ENCODE measurements around the gene EEF2K. TPM values are rescaled to one million over a fixed set of nuclear protein-coding genes. Genes with fewer than 3 reads are reported as not detected.

Gene EEF2K
- total RNA-seq, 1 experiment from 2014 or later, result 31.0 TPM

- TF ChIP-seq CTCF (IDR thresholded peaks at IDR 0.05 in 2 of 3, conservative IDR thresholded peaks at IDR 0.05 in 1 of 3; ENCODE audit: borderline replicate concordance in 1 of 3, insufficient read depth in 1 of 3, low read depth in 2 of 3, low read length in 2 of 3) (no peak), EGR1 (IDR thresholded peaks at IDR 0.05; ENCODE audit: low read depth) (no peak), ZNF274 (IDR thresholded peaks at IDR 0.05; ENCODE audit: low read depth, low read length) (no peak), SIN3A (IDR thresholded peaks at IDR 0.05; ENCODE audit: low read depth) (no peak)
These were observed 64.4 kb downstream of the EEF2K start (continued) for GRCh38 chr16:22270525-22270924.

DNA sequence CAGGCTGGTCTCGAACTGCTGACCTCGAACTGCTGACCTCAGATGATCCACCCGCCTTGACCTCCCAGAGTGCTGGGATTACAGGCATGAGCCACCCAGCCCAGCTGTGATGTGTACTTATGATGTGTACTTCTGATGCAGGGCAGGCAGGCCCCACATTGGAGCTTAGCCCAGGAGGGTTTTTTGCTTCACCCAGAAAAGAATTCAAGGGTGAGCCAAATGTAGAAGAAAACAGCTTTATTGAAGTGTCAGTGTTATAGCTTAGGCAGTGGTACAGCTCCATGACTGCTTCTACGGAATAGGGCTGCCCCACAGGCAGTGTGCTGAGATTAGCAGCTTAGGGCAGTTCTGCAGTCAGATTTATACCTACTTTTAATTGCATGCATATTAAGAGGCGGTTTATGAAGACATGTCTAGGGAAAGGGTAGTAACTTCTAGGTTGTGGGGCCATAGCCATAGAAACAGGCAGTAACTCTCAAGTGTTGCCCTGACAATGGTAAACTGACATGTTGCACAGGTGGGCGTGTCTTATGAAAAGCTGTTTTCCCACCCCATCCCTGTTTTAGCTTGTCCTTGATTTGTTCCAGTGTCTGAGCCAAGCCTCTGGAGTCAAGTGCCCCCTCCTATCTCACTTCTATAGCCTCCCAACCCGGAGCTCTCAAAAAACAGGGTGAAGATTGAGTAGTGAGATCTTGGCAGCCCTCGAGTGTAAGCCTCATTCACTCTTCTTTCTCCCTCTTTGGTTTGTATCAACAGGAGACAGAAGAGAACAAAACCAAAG, 67.0 kb downstream of the EEF2K start:
- ChIA-PET CTCF (no interaction called here), RAD21 (ENCODE audit: low non-redundant PET in 1 of 2, low total read pairs in 2 of 2, uncharacterized antibody in 2 of 2, unreplicated experiment in 2 of 2) (no interaction called here)

More for the DNA sequence above, 67.0 kb downstream of the EEF2K start:
- H3K4me2 ChIP-seq (ENCODE audit: low read length), result no peak overlapping the region
- DNase-seq (ENCODE audit: low read depth, low spot score) (no peak), ATAC-seq (no peak)
- peaks cover 5 to 19% of the 10 kb centered on the region in 2 experiments; a peak in 3 of 4 replicates for H3K36me3 ChIP-seq (ENCODE audit: control insufficient read depth in 1 of 2, insufficient read depth in 2 of 2, low read length in 2 of 2)
- H2AFZ ChIP-seq (ENCODE audit: low read depth, low read length, poor library complexity, severe bottlenecking), result no peak overlapping the region
- H3K27me3 ChIP-seq (ENCODE audit: insufficient read depth, low read length), result no peaks in the 10 kb centered on the region
- H3K4me3 ChIP-seq (replicated peaks in 1 of 2; ENCODE audit: low read depth in 1 of 2, low read length in 2 of 2), result no peak overlapping the region
- intact Hi-C loops (cut with micrococcal nuclease), result no loop called here
- TF ChIP-seq, protein P1, sequence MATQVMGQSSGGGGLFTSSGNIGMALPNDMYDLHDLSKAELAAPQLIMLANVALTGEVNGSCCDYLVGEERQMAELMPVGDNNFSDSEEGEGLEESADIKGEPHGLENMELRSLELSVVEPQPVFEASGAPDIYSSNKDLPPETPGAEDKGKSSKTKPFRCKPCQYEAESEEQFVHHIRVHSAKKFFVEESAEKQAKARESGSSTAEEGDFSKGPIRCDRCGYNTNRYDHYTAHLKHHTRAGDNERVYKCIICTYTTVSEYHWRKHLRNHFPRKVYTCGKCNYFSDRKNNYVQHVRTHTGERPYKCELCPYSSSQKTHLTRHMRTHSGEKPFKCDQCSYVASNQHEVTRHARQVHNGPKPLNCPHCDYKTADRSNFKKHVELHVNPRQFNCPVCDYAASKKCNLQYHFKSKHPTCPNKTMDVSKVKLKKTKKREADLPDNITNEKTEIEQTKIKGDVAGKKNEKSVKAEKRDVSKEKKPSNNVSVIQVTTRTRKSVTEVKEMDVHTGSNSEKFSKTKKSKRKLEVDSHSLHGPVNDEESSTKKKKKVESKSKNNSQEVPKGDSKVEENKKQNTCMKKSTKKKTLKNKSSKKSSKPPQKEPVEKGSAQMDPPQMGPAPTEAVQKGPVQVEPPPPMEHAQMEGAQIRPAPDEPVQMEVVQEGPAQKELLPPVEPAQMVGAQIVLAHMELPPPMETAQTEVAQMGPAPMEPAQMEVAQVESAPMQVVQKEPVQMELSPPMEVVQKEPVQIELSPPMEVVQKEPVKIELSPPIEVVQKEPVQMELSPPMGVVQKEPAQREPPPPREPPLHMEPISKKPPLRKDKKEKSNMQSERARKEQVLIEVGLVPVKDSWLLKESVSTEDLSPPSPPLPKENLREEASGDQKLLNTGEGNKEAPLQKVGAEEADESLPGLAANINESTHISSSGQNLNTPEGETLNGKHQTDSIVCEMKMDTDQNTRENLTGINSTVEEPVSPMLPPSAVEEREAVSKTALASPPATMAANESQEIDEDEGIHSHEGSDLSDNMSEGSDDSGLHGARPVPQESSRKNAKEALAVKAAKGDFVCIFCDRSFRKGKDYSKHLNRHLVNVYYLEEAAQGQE (IDR thresholded peaks at IDR 0.05; ENCODE audit: low read depth), result no peak
- TF ChIP-seq ELF1 (IDR thresholded peaks at IDR 0.05; ENCODE audit: borderline replicate concordance, low read depth), result no peak
- TF ChIP-seq EZH2phosphoT487 (IDR thresholded peaks at IDR 0.05; ENCODE audit: borderline replicate concordance), result no peak
- TF ChIP-seq SP1 (IDR thresholded peaks at IDR 0.05; ENCODE audit: low read depth), result no peak
- TF ChIP-seq ATF3 (IDR thresholded peaks at IDR 0.05), result no peak
- no peak for TF ChIP-seq ZBTB33 (IDR thresholded peaks at IDR 0.05; ENCODE audit: extremely low read depth, insufficient replicate concordance, low read length)
- TF ChIP-seq JUND (IDR thresholded peaks at IDR 0.05), result no peak
- TF ChIP-seq ZFX (IDR thresholded peaks at IDR 0.05), result no peak
- TF ChIP-seq SIN3A (IDR thresholded peaks at IDR 0.05; ENCODE audit: low read depth), result no peak
- no peak for TF ChIP-seq SRF (IDR thresholded peaks at IDR 0.05; ENCODE audit: low read depth)
- no peak for TF ChIP-seq EZH2 (IDR thresholded peaks at IDR 0.05)
- TF ChIP-seq EGR1 (IDR thresholded peaks at IDR 0.05; ENCODE audit: low read depth), result no peak
- no peak for TF ChIP-seq CBX3 (IDR thresholded peaks at IDR 0.05; ENCODE audit: low read depth)
- TF ChIP-seq POLR2A (IDR thresholded peaks at IDR 0.05; ENCODE audit: borderline replicate concordance, extremely low read depth, insufficient read depth, insufficient read length), result no peak
- no peak for TF ChIP-seq FOSL1 (IDR thresholded peaks at IDR 0.05; ENCODE audit: low read depth)
- TF ChIP-seq CEBPB (IDR thresholded peaks at IDR 0.05; ENCODE audit: low read depth), result no peak
- no peak overlapping the region for H3K9ac ChIP-seq (ENCODE audit: low read length)
- H3K27ac ChIP-seq (ENCODE audit: low read depth, low read length), result no peak overlapping the region
- no peaks in the 10 kb centered on the region for H4K20me1 ChIP-seq (ENCODE audit: insufficient read depth)
- H3K79me2 ChIP-seq (ENCODE audit: insufficient read depth, low read length), result no peaks in the 10 kb centered on the region
- no TSS peak for BruUV-seq (replicated peaks)
- no peaks in the 10 kb centered on the region for H3K4me1 ChIP-seq (ENCODE audit: control insufficient read depth in 1 of 2, insufficient read depth in 2 of 2, low read length in 2 of 2)
- no peaks in the 10 kb centered on the region for H3K9me3 ChIP-seq (ENCODE audit: control insufficient read depth in 1 of 2, insufficient read depth in 1 of 2, low read depth in 1 of 2, low read length in 2 of 2)
- POLR2A ChIA-PET, result no interaction called here
- no peaks in the 10 kb centered on the region for H3K9me2 ChIP-seq (ENCODE audit: insufficient read depth)
